ENCODE results near the gene LOXL4.
A peak's percentile ranks its signal among the peaks of the same experiment; 100 is the strongest.

Gene LOXL4

GRCh38 chr10:98294270-98294627 lies 26.3 kb upstream of the LOXL4 start:
- no peak for DNase-seq

- peak; percentile 32 for DNase-seq
Observed at GRCh38 chr10:98293550-98294269, 25.7 kb upstream of the LOXL4 start.

GRCh38 chr10:98292971-98293370 lies 25.0 kb upstream of the LOXL4 start:
- DNase-seq, result no peak

GRCh38 chr10:98289802-98290209 lies 21.8 kb upstream of the LOXL4 start:
- no peak for DNase-seq

GRCh38 chr10:98287321-98287720 lies 19.3 kb upstream of the LOXL4 start:
- no peak for DNase-seq

GRCh38 chr10:98286419-98286818 lies 18.4 kb upstream of the LOXL4 start:
- DNase-seq, result no peak

GRCh38 chr10:98285416-98285815 lies 17.4 kb upstream of the LOXL4 start:
- no peak for DNase-seq

GRCh38 chr10:98276311-98276710 lies 8.3 kb upstream of the LOXL4 start:
- DNase-seq, result no peak

- DNase-seq, result no peak
Observed at GRCh38 chr10:98274562-98274961, 6.6 kb upstream of the LOXL4 start.

GRCh38 chr10:98273057-98273850 lies 5.3 kb upstream of the LOXL4 start:
- peak; percentile 25 for DNase-seq

GRCh38 chr10:98272656-98273055 lies 4.7 kb upstream of the LOXL4 start:
- no peak for DNase-seq

- DNase-seq, result no peak
Observed at GRCh38 chr10:98272245-98272644, 4.3 kb upstream of the LOXL4 start.

GRCh38 chr10:98270786-98271185 lies 2.8 kb upstream of the LOXL4 start:
- DNase-seq, result no peak

- no peak for DNase-seq
Observed at GRCh38 chr10:98270073-98270740, 2.2 kb upstream of the LOXL4 start.

GRCh38 chr10:98269435-98269912 lies 1.5 kb upstream of the LOXL4 start:
- peak; percentile 82 for DNase-seq

GRCh38 chr10:98268694-98269431 lies 869 bp upstream of the LOXL4 start:
- DNase-seq, result no peak

GRCh38 chr10:98267069-98267893 lies 713 bp downstream of the LOXL4 start:
- DNase-seq, result no peak

GRCh38 chr10:98266647-98267046 lies 1.3 kb downstream of the LOXL4 start:
- DNase-seq, result no peak

GRCh38 chr10:98265403-98266378 lies 2.3 kb downstream of the LOXL4 start:
- DNase-seq, result no peak

GRCh38 chr10:98264378-98265065 lies 3.5 kb downstream of the LOXL4 start:
- no peak for DNase-seq

All from fibroblast of skin of abdomen (primary cell).